Measurements from ENCODE around the gene TMLHE. TPM values are rescaled to one million over a fixed set of nuclear protein-coding genes. Genes with fewer than 3 reads are reported as not detected.
"Not testable (repeated sequence)": the region's sequence is repeated elsewhere in the genome, so short reads cannot be mapped to it uniquely, and the experiment has no call there.

The TMLHE gene
- total RNA-seq, 1 donor from 2014 or later: 10.7 TPM

- not testable (repeated sequence) for H3K27ac Mint-ChIP-seq (ENCODE audit: unreplicated experiment); H3K4me3 Mint-ChIP-seq (ENCODE audit: unreplicated experiment); H3K4me1 Mint-ChIP-seq (ENCODE audit: low read depth); H3K36me3 Mint-ChIP-seq (ENCODE audit: low read depth); H3K27me3 Mint-ChIP-seq (ENCODE audit: low read depth); H3K9me3 Mint-ChIP-seq (ENCODE audit: low read depth); DNase-seq (ENCODE audit: low spot score)
These were observed 146.3 kb downstream of the TMLHE start for GRCh38 chrX:155466269-155466938.

- H3K4me3 Mint-ChIP-seq (ENCODE audit: unreplicated experiment); DNase-seq (ENCODE audit: low spot score); H3K4me1 Mint-ChIP-seq (ENCODE audit: low read depth); H3K9me3 Mint-ChIP-seq (ENCODE audit: low read depth); H3K27ac Mint-ChIP-seq (ENCODE audit: unreplicated experiment); H3K27me3 Mint-ChIP-seq (ENCODE audit: low read depth); H3K36me3 Mint-ChIP-seq (ENCODE audit: low read depth): not testable (repeated sequence)
These were observed 152.3 kb downstream of the TMLHE start for GRCh38 chrX:155460501-155460900.

- H3K27me3 Mint-ChIP-seq (ENCODE audit: low read depth); H3K36me3 Mint-ChIP-seq (ENCODE audit: low read depth); DNase-seq (ENCODE audit: low spot score); H3K9me3 Mint-ChIP-seq (ENCODE audit: low read depth); H3K27ac Mint-ChIP-seq (ENCODE audit: unreplicated experiment); H3K4me1 Mint-ChIP-seq (ENCODE audit: low read depth); H3K4me3 Mint-ChIP-seq (ENCODE audit: unreplicated experiment): not testable (repeated sequence)
These were observed 154.3 kb downstream of the TMLHE start, which contains the start of gene F8A3 for GRCh38 chrX:155458471-155458870. TSS of gene F8A3 (minus strand) at chrX:155458620. CDS start at chrX:155458600, 20 bp downstream.

GRCh38 chrX:155457761-155458447, 154.8 kb downstream of the TMLHE start:
- H3K27me3 Mint-ChIP-seq (ENCODE audit: low read depth); H3K36me3 Mint-ChIP-seq (ENCODE audit: low read depth); DNase-seq (ENCODE audit: low spot score); H3K27ac Mint-ChIP-seq (ENCODE audit: unreplicated experiment); H3K9me3 Mint-ChIP-seq (ENCODE audit: low read depth); H3K4me3 Mint-ChIP-seq (ENCODE audit: unreplicated experiment); H3K4me1 Mint-ChIP-seq (ENCODE audit: low read depth): not testable (repeated sequence)

- Mint-ChIP-seq H3K9me3 (ENCODE audit: low read depth) (peaks cover 54% of the 10 kb centered on the region), H3K27ac (ENCODE audit: unreplicated experiment) (no peak overlapping the region), H3K36me3 (ENCODE audit: low read depth) (no peaks in the 10 kb centered on the region), H3K4me1 (ENCODE audit: low read depth) (peaks cover 5% of the 10 kb centered on the region), H3K4me3 (ENCODE audit: unreplicated experiment) (no peak overlapping the region), H3K27me3 (ENCODE audit: low read depth) (no peaks in the 10 kb centered on the region)
- DNase-seq (ENCODE audit: low spot score): no peak
- no peak for TF ChIP-seq CTCF (IDR thresholded peaks at IDR 0.05)
These were observed 171.7 kb downstream of the TMLHE start for GRCh38 chrX:155441097-155441496.

Small RNA genes within 50 kb of the gene (microRNA-seq; reads per million reads assigned to microRNA genes)
- not detected for gene MIR1184-3 (ENCODE audit: borderline number of aligned reads)

Other genes starting within 250 kb of the TMLHE start
- not detected in 3 replicates for gene F8A2, start 230.9 kb downstream of the TMLHE start, total RNA-seq
- gene F8A3, start 154.3 kb downstream of the TMLHE start, total RNA-seq: 6.1 to 8.6 TPM (median 6.1 TPM) in 3 replicates
- 1.2 to 1.7 TPM (median 1.4 TPM) in 3 replicates for gene SPRY3, start 366 bp downstream of the TMLHE start, total RNA-seq

All from chondrocyte (in vitro differentiated cells).